Measurements from ENCODE around the gene RUNX3.
"Not testable (repeated sequence)": the region's sequence is repeated elsewhere in the genome, so short reads cannot be mapped to it uniquely, and the experiment has no call there.

Gene RUNX3

DNA sequence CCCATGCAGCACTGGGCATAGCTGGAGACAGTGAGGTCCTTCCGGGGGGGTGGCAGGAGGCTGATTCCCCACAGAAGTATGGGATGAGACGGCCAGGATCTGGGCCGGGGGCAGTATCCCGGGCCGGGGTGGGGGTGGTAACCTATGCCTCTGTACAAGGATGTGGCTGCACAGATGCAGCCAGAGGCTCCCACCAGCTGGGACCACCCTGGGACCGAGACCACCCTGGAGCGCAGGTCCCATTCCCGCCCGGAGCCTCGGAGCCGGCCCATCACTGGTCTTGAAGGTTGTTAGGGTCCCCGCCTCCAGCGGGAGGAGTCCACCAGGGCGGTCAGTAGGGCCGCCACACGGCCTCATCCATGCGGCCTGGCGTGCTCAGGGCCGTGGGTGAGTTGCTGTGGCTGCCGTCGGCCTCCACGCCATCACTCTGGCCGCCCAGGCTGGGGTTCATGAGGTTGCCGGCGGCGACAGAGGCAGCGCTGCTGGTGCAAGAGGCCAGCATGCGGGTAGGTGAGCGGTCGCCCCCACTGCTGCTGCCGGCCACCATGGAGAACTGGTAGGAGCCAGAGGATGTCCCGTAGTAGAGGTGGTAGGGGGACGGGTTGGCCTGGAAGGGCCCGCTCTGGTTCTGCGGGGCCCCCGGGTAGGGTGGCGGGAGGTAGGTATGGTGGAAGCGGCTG is 28.1 kb downstream of the RUNX3 start:
- DNase-seq (ENCODE audit: low read depth in 2 of 2), result no peak

GRCh38 chr1:24900985-24901781 is 28.9 kb downstream of the RUNX3 start:
- DNase-seq (ENCODE audit: low read depth in 2 of 2), result no peak

DNA sequence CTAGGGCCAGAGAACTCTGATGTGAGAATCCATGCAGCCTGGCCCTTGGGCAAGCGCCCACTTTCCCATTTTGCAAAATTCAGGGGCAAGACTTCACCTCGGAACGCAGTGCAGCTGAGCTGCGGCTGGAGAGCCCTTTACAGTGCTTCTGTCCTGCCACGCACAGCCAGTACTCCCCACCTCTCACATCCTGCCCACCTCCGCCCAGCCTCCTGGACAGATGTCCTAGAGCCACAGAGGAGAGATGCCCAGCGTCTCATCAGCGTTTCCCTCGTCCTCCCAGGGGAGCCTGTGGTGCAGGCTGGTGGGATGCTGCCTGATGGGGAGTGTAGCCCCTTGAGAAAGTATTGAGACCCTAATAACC is 29.6 kb downstream of the RUNX3 start:
- no peak for DNase-seq (ENCODE audit: low read depth in 2 of 2)

- no peak for DNase-seq (ENCODE audit: low read depth in 2 of 2)
These were observed 30.2 kb downstream of the RUNX3 start for GRCh38 chr1:24899581-24900485.

GRCh38 chr1:24898909-24899439 is 31.1 kb downstream of the RUNX3 start:
- DNase-seq (ENCODE audit: low read depth in 2 of 2), result no peak

GRCh38 chr1:24898152-24898908 is 31.7 kb downstream of the RUNX3 start:
- no peak for DNase-seq (ENCODE audit: low read depth in 2 of 2)

DNA sequence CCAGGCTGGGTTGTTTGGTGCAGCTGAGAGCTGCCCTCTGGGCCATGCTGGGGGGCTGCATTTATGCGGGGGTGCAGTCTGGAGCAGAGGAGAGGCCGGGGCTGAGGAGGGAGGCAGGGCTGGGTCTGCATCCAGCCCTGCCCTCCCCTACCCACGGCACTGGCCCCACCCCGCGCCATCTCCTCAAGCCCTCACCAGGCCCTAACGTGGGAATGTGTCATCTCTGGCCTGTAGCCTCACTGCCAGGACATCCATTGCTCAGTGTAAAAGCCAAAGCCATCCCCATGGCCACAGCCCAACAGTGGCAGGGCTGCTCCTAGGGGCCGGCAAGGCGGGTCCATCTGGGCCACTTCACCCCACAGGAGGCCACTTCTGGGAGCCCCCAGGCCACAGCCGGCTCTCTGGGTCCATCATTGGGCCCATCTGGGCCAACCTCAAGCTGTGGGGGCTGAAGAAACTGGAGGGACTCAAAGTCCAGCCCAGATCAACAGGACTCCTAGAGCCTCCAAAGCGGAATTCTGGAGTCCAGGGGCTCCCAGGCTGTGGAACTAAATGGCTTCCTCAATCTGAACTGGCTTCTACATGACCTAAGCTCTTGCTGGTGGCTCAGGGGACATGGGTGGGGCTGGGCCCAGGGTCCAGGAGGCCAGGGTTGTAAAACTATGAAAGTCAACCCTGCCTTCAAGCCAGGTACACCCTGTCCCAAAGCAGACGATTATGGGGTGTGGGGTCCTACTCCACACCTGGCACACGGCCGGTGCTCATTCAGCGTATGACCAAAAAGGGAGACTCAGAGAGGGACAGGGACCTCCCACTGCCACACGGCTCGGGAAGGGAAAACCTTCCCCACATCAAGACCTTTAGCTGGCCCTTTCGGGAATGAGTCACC is 32.6 kb downstream of the RUNX3 start:
- no peak for DNase-seq (ENCODE audit: low read depth in 2 of 2)

- DNase-seq (ENCODE audit: low read depth in 2 of 2), result no peak
These were observed 33.3 kb downstream of the RUNX3 start for GRCh38 chr1:24896596-24897262.

DNA sequence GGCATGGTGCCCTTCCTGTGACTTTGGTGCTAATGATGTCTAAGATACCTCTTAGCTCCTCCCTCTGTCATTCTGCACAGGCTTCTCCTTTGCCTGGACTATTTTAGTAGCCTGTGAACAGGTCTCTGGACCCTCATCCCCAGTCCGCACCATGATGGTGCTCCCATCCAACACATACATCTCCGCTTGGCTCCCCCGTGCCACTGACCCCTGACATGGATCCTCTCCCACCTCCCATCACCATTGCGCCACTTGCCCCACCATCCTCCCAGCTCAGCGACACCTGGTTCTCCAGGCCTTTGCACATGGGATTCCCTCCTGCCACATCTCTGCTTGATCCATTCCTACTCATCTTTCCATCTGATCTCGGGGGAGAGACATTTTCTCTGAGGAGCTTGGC is 33.9 kb downstream of the RUNX3 start:
- DNase-seq (ENCODE audit: low read depth in 2 of 2), result no peak

GRCh38 chr1:24895511-24895910 is 34.6 kb downstream of the RUNX3 start:
- no peak for DNase-seq (ENCODE audit: low read depth in 2 of 2)

DNA sequence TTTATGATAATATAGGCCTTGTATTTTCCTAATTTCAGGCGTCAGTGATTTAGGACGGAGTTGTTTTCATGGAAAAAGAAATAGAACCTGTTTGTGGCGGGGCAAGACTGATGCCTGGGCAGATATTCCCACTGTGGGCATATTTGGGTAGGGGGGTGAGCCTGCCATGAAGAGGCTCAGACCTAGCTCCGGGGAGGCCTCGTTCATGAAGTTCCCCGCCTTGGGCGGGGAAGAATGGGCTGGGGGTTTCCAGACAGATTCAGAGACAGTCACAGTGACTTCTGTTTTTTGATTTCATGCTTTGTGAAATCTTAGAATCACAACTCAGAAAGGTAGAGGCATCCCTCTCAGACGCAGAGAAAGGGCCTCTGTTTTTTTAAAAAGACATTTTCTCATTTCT is 36.1 kb downstream of the RUNX3 start:
- DNase-seq (ENCODE audit: low read depth in 2 of 2), result no peak

DNA sequence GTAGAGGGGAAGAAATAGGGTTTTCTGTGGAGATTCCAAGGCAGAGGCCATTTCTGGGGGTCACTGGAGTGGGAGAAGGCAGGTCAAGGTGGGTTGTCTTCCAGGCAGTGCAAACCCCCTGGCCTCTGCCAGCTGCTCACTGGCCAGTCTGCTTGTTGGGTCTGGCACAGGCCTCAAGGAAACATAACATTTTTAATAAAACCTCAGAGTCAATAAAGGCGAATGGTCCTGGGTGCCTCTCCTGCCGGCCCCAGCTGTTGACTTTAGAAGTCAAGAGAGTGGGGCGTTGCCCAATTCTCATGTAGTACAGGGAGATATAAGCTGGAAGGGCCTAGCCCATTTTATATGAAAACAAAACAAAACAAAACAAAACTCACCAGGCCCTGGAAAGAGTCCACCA is 36.6 kb downstream of the RUNX3 start:
- no peak for DNase-seq (ENCODE audit: low read depth in 2 of 2)

- no peak for DNase-seq (ENCODE audit: low read depth in 2 of 2)
These were observed 37.6 kb downstream of the RUNX3 start for GRCh38 chr1:24892188-24893153.

DNA sequence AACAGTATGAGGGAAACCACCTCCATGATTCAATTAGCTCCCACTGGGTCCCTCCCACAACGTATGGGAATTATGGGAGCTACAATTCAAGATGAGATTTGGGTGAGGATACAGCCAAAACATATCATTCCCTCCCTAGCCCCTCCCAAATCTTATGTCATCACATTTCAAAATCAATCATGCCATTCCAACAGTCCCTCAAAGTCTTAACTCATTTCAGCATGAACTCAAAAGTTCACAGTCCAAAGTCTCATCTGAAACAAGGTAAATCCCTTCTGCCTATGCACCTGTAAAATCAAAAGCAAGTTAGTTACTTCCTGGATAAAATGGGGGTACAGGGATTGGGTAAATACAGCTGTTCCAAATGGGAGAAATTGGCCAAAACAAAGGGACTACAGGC is 38.7 kb downstream of the RUNX3 start:
- not testable (repeated sequence) for DNase-seq (ENCODE audit: low read depth in 2 of 2)

- DNase-seq (ENCODE audit: low read depth in 2 of 2), result no peak
These were observed 39.2 kb downstream of the RUNX3 start for GRCh38 chr1:24890887-24891286.

- no peak for DNase-seq (ENCODE audit: low read depth in 2 of 2)
These were observed 41.0 kb downstream of the RUNX3 start for GRCh38 chr1:24888971-24889676.

- no peak for DNase-seq (ENCODE audit: low read depth in 2 of 2)
These were observed 41.8 kb downstream of the RUNX3 start for GRCh38 chr1:24888061-24888970.

Data from stimulated activated CD8-positive, alpha-beta memory T cell treated with anti-CD3 and anti-CD28 coated beads, Interleukin-2, amount 100 ng/mL, for 1 hour (primary cell).